ENCODE measurements around the gene POLR2C.

DNA sequence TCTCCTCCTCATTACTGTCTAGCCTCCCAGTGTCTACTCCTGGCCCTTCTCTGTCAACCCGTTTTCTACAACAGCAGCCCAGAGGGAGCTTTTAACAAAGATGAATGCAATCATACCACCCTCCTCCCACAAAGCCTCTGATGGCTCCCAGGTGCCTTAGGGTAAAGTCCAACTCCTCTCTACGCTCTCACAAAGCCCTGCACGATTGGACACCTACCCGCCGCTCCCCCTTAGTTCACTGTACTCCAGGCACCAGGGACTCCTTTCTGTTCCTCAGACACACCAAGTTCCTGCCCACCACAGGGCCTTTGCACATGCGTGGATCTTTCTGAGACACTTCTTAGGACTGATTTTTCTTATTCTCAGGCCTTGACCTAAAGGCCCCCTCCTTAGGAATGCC is 56.4 kb downstream of the POLR2C start:
- TF ChIP-seq, protein P1, sequence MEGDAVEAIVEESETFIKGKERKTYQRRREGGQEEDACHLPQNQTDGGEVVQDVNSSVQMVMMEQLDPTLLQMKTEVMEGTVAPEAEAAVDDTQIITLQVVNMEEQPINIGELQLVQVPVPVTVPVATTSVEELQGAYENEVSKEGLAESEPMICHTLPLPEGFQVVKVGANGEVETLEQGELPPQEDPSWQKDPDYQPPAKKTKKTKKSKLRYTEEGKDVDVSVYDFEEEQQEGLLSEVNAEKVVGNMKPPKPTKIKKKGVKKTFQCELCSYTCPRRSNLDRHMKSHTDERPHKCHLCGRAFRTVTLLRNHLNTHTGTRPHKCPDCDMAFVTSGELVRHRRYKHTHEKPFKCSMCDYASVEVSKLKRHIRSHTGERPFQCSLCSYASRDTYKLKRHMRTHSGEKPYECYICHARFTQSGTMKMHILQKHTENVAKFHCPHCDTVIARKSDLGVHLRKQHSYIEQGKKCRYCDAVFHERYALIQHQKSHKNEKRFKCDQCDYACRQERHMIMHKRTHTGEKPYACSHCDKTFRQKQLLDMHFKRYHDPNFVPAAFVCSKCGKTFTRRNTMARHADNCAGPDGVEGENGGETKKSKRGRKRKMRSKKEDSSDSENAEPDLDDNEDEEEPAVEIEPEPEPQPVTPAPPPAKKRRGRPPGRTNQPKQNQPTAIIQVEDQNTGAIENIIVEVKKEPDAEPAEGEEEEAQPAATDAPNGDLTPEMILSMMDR (IDR thresholded peaks at IDR 0.05) = no peak
- TF ChIP-seq POLR2AphosphoS5 (IDR thresholded peaks at IDR 0.05) (no peak), POLR2A (IDR thresholded peaks at IDR 0.05) (no peak), EP300 (IDR thresholded peaks at IDR 0.05) (no peak)

Data from gastroesophageal sphincter (tissue), 3 donors.